ENCODE results near the gene MRPS15.

The MRPS15 gene

DNA sequence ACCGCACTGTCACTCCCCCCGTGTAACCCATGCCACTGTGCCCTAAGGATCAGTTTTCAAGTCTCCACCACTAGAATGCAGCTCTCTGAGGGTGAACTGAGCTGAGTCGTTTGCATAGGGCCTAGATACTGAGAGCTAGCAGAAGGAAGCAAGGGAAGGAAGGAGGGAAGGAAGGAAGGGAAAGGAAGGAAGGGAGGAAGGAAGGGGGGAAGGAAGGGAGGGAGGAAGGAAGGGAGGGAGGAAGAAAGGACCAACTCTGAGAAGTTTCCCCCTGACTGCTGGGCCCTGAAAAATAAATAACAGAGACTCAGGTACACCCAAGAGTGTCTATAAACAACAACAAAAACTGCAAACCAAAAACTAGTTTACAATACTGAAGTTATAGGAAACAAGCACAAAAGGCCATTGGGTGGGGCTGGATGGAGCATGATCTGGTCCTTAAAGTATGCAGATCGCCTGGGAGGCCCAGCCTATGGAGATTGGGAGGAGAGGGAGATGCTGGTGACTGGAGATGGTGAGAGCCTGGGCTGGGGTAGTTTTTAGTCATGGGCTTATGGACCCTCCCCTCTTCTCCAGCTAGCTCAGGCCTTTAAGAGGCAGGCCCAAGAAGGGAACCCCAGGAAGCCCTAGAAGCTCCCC lies 1.7 kb upstream of the MRPS15 start:
- peak in 1 of 2 donors; percentile 23 for DNase-seq
- no peak overlapping the region for H3K4me2 ChIP-seq (ENCODE audit: low read length)
- H3K4ac ChIP-seq (ENCODE audit: low read depth, low read length): no peak overlapping the region
- peaks cover 4 to 5% of the 10 kb centered on the region in 2 experiments for H3K4me1 ChIP-seq (ENCODE audit: control insufficient read depth in 1 of 2, insufficient read depth in 2 of 2, low read length in 2 of 2)
- no peak overlapping the region for H3K9ac ChIP-seq (ENCODE audit: low read length)
- no peaks in the 10 kb centered on the region for H3K9me3 ChIP-seq (ENCODE audit: insufficient read depth, low read depth, low read length)
- H2BK120ac ChIP-seq (ENCODE audit: insufficient read depth, low read length, poor library complexity): peak overlapping the region; percentile 69
- no peak overlapping the region for H3K4me3 ChIP-seq (ENCODE audit: low read depth, low read length)
- H3K27ac ChIP-seq (ENCODE audit: low read depth, low read length): no peak overlapping the region
- no peak overlapping the region for H2AFZ ChIP-seq (ENCODE audit: insufficient read depth, low read length, poor library complexity)
- peak overlapping the region; percentile 75 for H4K91ac ChIP-seq (ENCODE audit: low read depth, low read length)
- peaks cover 13% of the 10 kb centered on the region for H3K79me1 ChIP-seq (ENCODE audit: low read length)
- H3K14ac ChIP-seq (ENCODE audit: low read length): peak overlapping the region; percentile 54
- H3K23ac ChIP-seq (ENCODE audit: low read length): no peak overlapping the region
- no peak overlapping the region for H4K12ac ChIP-seq (ENCODE audit: low read depth, low read length)
- no peak overlapping the region for H2BK5ac ChIP-seq (ENCODE audit: low read depth, low read length, poor library complexity)
- H3K27me3 ChIP-seq (ENCODE audit: insufficient read depth, low read length): no peaks in the 10 kb centered on the region
- H3K18ac ChIP-seq (ENCODE audit: low read length): no peak overlapping the region
- peaks cover 13 to 18% of the 10 kb centered on the region in 2 experiments for H3K36me3 ChIP-seq (ENCODE audit: control insufficient read depth in 1 of 2, insufficient read depth in 2 of 2, low read length in 2 of 2)
- H2BK12ac ChIP-seq (ENCODE audit: low read length): peak overlapping the region; percentile 59
- H2AK5ac ChIP-seq (ENCODE audit: low read length): peak overlapping the region; percentile 54
- no CpG with 5 or more reads among the region's 4 CpGs for WGBS (ENCODE audit: extremely low coverage, insufficient coverage, insufficient read length)
- H3K79me2 ChIP-seq (ENCODE audit: control insufficient read depth, insufficient read depth, low read length, poor library complexity): peaks cover 8% of the 10 kb centered on the region
- peak overlapping the region; percentile 27 for H4K8ac ChIP-seq (ENCODE audit: low read depth, low read length)

DNA sequence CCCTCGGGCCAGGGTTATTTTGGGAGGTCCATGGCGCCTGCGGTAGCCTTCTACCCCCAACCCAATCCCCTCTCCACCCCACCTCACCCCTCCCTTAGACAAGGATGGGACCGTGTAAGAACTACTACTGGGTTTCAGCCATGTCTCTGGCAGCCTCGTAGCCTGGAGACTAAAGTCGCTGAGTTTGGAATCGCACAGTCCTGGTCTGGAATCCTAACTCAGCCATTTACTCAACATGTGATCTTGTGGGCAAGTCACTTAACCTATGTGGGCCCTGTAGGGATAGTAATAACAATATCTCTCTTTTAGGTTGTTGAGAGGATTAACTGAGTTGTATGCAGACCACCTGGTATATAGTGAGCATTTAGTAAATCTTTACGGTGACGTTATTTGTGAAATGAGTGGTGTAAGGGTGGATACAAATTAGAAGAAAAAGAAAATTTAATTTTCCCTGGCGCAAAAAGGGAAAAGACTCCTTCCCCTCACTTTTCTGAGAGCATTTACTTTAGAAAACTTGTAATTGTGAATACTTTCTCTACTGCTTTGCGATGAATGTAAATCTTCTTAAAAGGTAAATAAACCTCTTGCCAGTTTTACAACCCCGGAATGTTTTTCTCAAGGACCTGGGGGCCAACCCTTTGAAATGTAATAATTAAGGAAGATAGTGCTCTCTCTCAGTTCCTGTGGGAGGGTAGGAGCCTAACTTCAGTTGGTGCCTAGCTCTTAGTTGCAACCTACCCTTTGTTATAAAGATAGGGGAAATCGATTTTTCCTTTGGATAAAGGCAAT lies 615 bp upstream of the MRPS15 start:
- peak in 1 of 2 donors; percentile 27 for DNase-seq

DNA sequence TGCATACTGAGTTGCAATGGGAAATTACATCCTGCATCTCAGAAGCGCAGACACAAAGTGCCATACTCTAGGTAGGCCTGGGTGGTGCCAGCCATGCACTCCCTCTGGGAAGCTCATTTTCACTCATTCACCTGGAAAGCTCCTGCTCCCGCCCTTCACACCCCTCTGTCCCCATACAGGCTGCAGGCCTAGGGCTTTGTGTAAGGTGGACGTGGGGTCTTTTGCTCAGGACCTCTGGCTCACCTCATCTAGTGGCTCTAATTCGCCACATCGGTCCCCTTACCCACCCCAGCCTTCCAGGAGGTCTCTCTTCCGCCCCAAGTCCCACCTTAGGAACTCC lies 751 bp downstream of the MRPS15 start:
- Histone ChIP-seq H3K79me2 (ENCODE audit: control insufficient read depth, insufficient read depth, low read length, poor library complexity) (peaks cover 8% of the 10 kb centered on the region), H2BK12ac (ENCODE audit: low read length) (peak overlapping the region; percentile 2), H3K9ac (ENCODE audit: low read length) (peak overlapping the region; percentile 87), H3K23ac (ENCODE audit: low read length) (no peak overlapping the region), H2BK5ac (ENCODE audit: low read depth, low read length, poor library complexity) (peak overlapping the region; percentile 70), H2BK120ac (ENCODE audit: insufficient read depth, low read length, poor library complexity) (peak overlapping the region; percentile 85), H3K79me1 (ENCODE audit: low read length) (peaks cover 13% of the 10 kb centered on the region), H4K12ac (ENCODE audit: low read depth, low read length) (peak overlapping the region; percentile 86), H3K18ac (ENCODE audit: low read length) (peak overlapping the region; percentile 85), H3K9me3 (ENCODE audit: insufficient read depth, low read depth, low read length) (no peaks in the 10 kb centered on the region), H3K4me3 (ENCODE audit: low read depth, low read length) (peak overlapping the region; percentile 89), H3K4me2 (ENCODE audit: low read length) (peak overlapping the region; percentile 78), H3K14ac (ENCODE audit: low read length) (peak overlapping the region; percentile 86), H3K4ac (ENCODE audit: low read depth, low read length) (peak overlapping the region; percentile 71), H4K91ac (ENCODE audit: low read depth, low read length) (peak overlapping the region; percentile 98), H3K4me1 (ENCODE audit: control insufficient read depth in 1 of 2, insufficient read depth in 2 of 2, low read length in 2 of 2) (peaks cover 4 to 5% of the 10 kb centered on the region in 2 experiments), H4K8ac (ENCODE audit: low read depth, low read length) (peak overlapping the region; percentile 97), H2AFZ (ENCODE audit: insufficient read depth, low read length, poor library complexity) (peak overlapping the region; percentile 90), H3K27ac (ENCODE audit: low read depth, low read length) (peak overlapping the region; percentile 78), H3K36me3 (ENCODE audit: control insufficient read depth in 1 of 2, insufficient read depth in 2 of 2, low read length in 2 of 2) (peaks cover 25 to 37% of the 10 kb centered on the region in 2 experiments), H3K27me3 (ENCODE audit: insufficient read depth, low read length) (no peaks in the 10 kb centered on the region), H2AK5ac (ENCODE audit: low read length) (peak overlapping the region; percentile 72)
- WGBS (ENCODE audit: extremely low coverage, insufficient coverage, insufficient read length): no CpG with 5 or more reads among the region's 6 CpGs
- no peak for DNase-seq

More for the DNA sequence above, 615 bp upstream of the MRPS15 start:
- Histone ChIP-seq H3K4me1 (ENCODE audit: control insufficient read depth in 1 of 2, insufficient read depth in 2 of 2, low read length in 2 of 2) (peaks cover 4 to 5% of the 10 kb centered on the region in 2 experiments), H3K14ac (ENCODE audit: low read length) (peak overlapping the region; percentile 88), H4K12ac (ENCODE audit: low read depth, low read length) (peak overlapping the region; percentile 71), H3K36me3 (ENCODE audit: control insufficient read depth in 1 of 2, insufficient read depth in 2 of 2, low read length in 2 of 2) (peaks cover 21 to 27% of the 10 kb centered on the region in 2 experiments), H2BK120ac (ENCODE audit: insufficient read depth, low read length, poor library complexity) (peak overlapping the region; percentile 85), H2AFZ (ENCODE audit: insufficient read depth, low read length, poor library complexity) (peak overlapping the region; percentile 78), H3K9me3 (ENCODE audit: insufficient read depth, low read depth, low read length) (no peaks in the 10 kb centered on the region), H2AK5ac (ENCODE audit: low read length) (peak overlapping the region; percentile 33), H3K18ac (ENCODE audit: low read length) (peak overlapping the region; percentile 84), H2BK12ac (ENCODE audit: low read length) (no peak overlapping the region), H2BK5ac (ENCODE audit: low read depth, low read length, poor library complexity) (peak overlapping the region; percentile 85), H3K4me2 (ENCODE audit: low read length) (peak overlapping the region; percentile 78), H4K8ac (ENCODE audit: low read depth, low read length) (peak overlapping the region; percentile 90), H4K91ac (ENCODE audit: low read depth, low read length) (peak overlapping the region; percentile 93), H3K4ac (ENCODE audit: low read depth, low read length) (peak overlapping the region; percentile 78), H3K27ac (ENCODE audit: low read depth, low read length) (peak overlapping the region; percentile 80), H3K9ac (ENCODE audit: low read length) (peak overlapping the region; percentile 80), H3K79me1 (ENCODE audit: low read length) (peaks cover 13% of the 10 kb centered on the region), H3K79me2 (ENCODE audit: control insufficient read depth, insufficient read depth, low read length, poor library complexity) (peaks cover 8% of the 10 kb centered on the region), H3K23ac (ENCODE audit: low read length) (no peak overlapping the region), H3K4me3 (ENCODE audit: low read depth, low read length) (peak overlapping the region; percentile 89), H3K27me3 (ENCODE audit: insufficient read depth, low read length) (no peaks in the 10 kb centered on the region)
- no CpG with 5 or more reads among the region's 13 CpGs for WGBS (ENCODE audit: extremely low coverage, insufficient coverage, insufficient read length)

DNA sequence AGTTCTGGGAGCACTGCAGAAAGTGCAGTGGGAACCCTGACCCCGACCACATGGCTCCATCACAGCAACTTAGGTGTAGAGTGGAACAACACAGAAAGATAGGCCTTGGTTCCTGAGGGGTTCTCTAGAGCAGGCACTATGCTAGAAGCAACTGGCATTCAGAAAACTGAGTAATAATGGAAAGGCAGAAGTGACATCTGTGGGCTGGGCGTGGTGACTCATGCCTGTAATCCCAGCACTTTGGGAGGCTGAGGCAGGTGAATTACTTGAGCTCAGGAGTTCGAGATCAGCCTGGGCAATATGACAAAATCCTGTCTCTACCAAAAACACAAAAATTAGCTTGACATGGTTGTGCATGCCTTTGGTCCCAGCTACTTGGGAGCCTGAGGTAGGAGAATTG lies 5.3 kb downstream of the MRPS15 start:
- DNase-seq: no peak
- no peak overlapping the region for H3K27ac ChIP-seq (ENCODE audit: low read depth, low read length)
- H2BK5ac ChIP-seq (ENCODE audit: low read depth, low read length, poor library complexity): no peak overlapping the region
- no peak overlapping the region for H2BK12ac ChIP-seq (ENCODE audit: low read length)
- no CpG with 5 or more reads among the region's 3 CpGs for WGBS (ENCODE audit: extremely low coverage, insufficient coverage, insufficient read length)
- H2AK5ac ChIP-seq (ENCODE audit: low read length): no peak overlapping the region
- H2BK120ac ChIP-seq (ENCODE audit: insufficient read depth, low read length, poor library complexity): no peak overlapping the region
- H4K91ac ChIP-seq (ENCODE audit: low read depth, low read length): no peak overlapping the region
- no peak overlapping the region for H4K12ac ChIP-seq (ENCODE audit: low read depth, low read length)
- no peak overlapping the region for H4K8ac ChIP-seq (ENCODE audit: low read depth, low read length)
- no peak overlapping the region for H3K23ac ChIP-seq (ENCODE audit: low read length)
- H3K36me3 ChIP-seq (ENCODE audit: control insufficient read depth in 1 of 2, insufficient read depth in 2 of 2, low read length in 2 of 2): peaks cover 39 to 64% of the 10 kb centered on the region in 2 experiments
- no peak overlapping the region for H3K14ac ChIP-seq (ENCODE audit: low read length)
- H3K4me3 ChIP-seq (ENCODE audit: low read depth, low read length): no peak overlapping the region
- H3K9ac ChIP-seq (ENCODE audit: low read length): no peak overlapping the region
- H3K4me2 ChIP-seq (ENCODE audit: low read length): no peak overlapping the region
- H3K4me1 ChIP-seq (ENCODE audit: control insufficient read depth in 1 of 2, insufficient read depth in 2 of 2, low read length in 2 of 2): peaks cover 0 to 2% of the 10 kb centered on the region in 2 experiments
- no peak overlapping the region for H2AFZ ChIP-seq (ENCODE audit: insufficient read depth, low read length, poor library complexity)
- no peaks in the 10 kb centered on the region for H3K27me3 ChIP-seq (ENCODE audit: insufficient read depth, low read length)
- H3K79me1 ChIP-seq (ENCODE audit: low read length): peaks cover 6% of the 10 kb centered on the region
- H3K79me2 ChIP-seq (ENCODE audit: control insufficient read depth, insufficient read depth, low read length, poor library complexity): peaks cover 6% of the 10 kb centered on the region
- no peaks in the 10 kb centered on the region for H3K9me3 ChIP-seq (ENCODE audit: insufficient read depth, low read depth, low read length)
- no peak overlapping the region for H3K18ac ChIP-seq (ENCODE audit: low read length)
- H3K4ac ChIP-seq (ENCODE audit: low read depth, low read length): no peak overlapping the region

Data from trophoblast cell (in vitro differentiated cells and primary cell).